ENCODE data around the gene FAM227A.

Gene FAM227A

DNA sequence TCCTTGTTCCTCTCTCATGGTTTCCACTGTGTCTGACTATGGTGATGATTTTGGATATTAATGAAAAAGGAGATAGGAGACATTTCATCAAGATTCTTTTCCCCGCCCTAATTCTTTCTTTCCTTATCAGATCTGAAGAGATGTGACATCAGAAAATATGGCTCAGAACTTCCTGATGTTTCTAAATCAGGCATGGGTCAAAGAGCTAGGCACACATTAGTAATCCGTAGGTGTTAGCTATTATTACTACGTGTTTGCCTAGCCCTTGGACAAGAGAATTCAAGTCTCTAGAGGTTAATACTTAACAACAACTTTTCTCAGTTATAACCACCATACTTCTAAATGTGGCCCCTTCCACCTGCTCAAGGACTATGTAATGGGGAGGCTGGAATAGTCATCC, 38.7 kb upstream of the FAM227A start:
- Histone ChIP-seq H3K4me3 (ENCODE audit: low read length) (no peak overlapping the region), H3K4me1 (ENCODE audit: control insufficient read depth, insufficient read depth, low read length) (peaks cover 23% of the 10 kb centered on the region), H3K9ac (ENCODE audit: low read length) (no peak overlapping the region), H3K36me3 (ENCODE audit: control insufficient read depth, insufficient read depth, low read length) (no peaks in the 10 kb centered on the region), H3K27ac (ENCODE audit: low read depth, low read length) (no peak overlapping the region), H3K27me3 (ENCODE audit: control insufficient read depth, insufficient read depth, low read length) (no peaks in the 10 kb centered on the region)

DNA sequence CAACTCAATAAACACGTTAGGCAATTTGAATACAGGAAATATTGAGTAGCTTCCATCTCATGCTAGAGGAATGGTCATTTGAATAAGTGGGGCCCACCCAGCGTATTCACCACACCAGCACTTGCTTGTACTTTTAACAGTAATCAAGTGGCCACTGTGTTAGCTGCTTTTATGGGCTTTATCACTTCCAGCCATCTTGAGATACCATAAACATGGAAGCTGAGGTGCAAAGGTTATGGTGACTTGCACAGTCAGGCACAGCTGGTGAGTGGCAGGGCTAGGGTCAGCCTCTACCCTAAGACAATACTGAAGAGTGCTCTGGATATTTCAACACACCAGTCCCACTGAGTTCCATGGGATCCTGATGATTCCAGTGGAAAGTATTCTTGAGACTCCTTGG, 37.9 kb upstream of the FAM227A start:
- H3K9ac ChIP-seq (ENCODE audit: low read length): no peak overlapping the region
- H3K27ac ChIP-seq (ENCODE audit: low read depth, low read length): no peak overlapping the region
- H3K27me3 ChIP-seq (ENCODE audit: control insufficient read depth, insufficient read depth, low read length): no peaks in the 10 kb centered on the region
- H3K4me3 ChIP-seq (ENCODE audit: low read length): no peak overlapping the region
- peaks cover 15% of the 10 kb centered on the region for H3K4me1 ChIP-seq (ENCODE audit: control insufficient read depth, insufficient read depth, low read length)
- H3K36me3 ChIP-seq (ENCODE audit: control insufficient read depth, insufficient read depth, low read length): no peaks in the 10 kb centered on the region

DNA sequence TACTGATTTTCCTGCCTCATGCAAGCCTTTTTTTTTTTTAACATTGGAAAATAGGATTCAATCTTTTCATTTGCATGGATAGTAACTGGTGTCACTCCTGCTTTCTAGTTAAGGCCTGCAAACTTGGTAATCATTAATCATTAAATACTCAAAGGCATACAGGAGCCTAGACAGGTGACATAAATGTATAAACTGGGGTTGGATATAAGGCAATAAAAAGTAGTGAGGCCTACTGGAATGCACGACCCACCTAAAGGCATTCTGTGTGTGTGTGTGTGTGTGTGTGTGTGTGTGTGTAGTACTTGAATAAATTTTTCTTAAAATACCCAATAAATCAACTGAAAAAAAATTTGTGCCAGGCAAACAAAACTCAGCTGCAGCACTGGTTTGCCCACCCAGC, 33.5 kb upstream of the FAM227A start:
- H3K27ac ChIP-seq (ENCODE audit: low read depth, low read length): no peak overlapping the region
- no peaks in the 10 kb centered on the region for H3K4me1 ChIP-seq (ENCODE audit: control insufficient read depth, insufficient read depth, low read length)
- H3K27me3 ChIP-seq (ENCODE audit: control insufficient read depth, insufficient read depth, low read length): no peaks in the 10 kb centered on the region
- peaks cover 28% of the 10 kb centered on the region for H3K36me3 ChIP-seq (ENCODE audit: control insufficient read depth, insufficient read depth, low read length)
- no peak overlapping the region for H3K4me3 ChIP-seq (ENCODE audit: low read length)
- no peak overlapping the region for H3K9ac ChIP-seq (ENCODE audit: low read length)

DNA sequence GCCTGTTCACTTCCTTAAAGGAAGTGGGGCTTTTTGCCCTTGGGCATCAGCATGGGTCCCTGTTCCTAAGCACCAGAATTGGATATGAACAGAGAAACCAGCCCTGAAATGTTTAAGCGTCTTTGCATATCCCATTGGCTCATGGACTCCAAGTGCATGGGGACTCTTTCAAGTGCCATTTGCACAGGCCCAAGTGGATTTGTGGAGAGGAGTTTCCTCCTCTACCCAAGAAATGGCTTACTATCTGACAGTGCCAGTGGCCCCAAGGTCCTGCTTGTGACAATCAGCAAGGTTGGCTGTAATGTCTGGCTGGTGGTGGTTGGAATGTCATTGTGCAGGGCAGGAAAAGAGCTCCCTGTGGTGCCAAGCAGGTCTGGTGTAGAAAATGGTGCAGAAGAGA, 29.6 kb upstream of the FAM227A start:
- Histone ChIP-seq H3K27ac (ENCODE audit: low read depth, low read length) (no peak overlapping the region), H3K27me3 (ENCODE audit: control insufficient read depth, insufficient read depth, low read length) (no peaks in the 10 kb centered on the region), H3K4me1 (ENCODE audit: control insufficient read depth, insufficient read depth, low read length) (peaks cover 10% of the 10 kb centered on the region), H3K36me3 (ENCODE audit: control insufficient read depth, insufficient read depth, low read length) (peaks cover 38% of the 10 kb centered on the region), H3K4me3 (ENCODE audit: low read length) (no peak overlapping the region), H3K9ac (ENCODE audit: low read length) (no peak overlapping the region)

DNA sequence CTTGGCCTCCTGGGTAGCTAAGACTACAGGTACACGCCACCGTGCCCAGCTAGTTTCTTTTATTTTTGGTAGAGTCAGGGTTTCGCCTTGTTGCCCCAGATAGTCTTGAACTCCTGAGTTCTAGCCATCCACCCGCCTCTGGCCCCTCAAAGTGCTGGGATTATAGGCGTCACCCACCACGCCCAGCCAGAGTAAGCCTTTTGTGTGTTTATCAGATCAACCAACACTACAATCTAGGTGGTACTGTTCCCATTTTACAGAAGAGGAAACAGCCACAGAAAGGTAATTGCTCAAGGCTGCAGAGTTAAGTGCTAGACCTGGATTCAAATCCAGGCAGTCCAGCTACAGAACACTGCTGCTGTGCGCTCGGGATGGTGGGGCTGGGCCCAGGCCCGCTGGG, 28.7 kb upstream of the FAM227A start:
- H3K27ac ChIP-seq (ENCODE audit: low read depth, low read length): no peak overlapping the region
- H3K9ac ChIP-seq (ENCODE audit: low read length): no peak overlapping the region
- H3K4me3 ChIP-seq (ENCODE audit: low read length): no peak overlapping the region
- no peaks in the 10 kb centered on the region for H3K27me3 ChIP-seq (ENCODE audit: control insufficient read depth, insufficient read depth, low read length)
- peaks cover 38% of the 10 kb centered on the region for H3K36me3 ChIP-seq (ENCODE audit: control insufficient read depth, insufficient read depth, low read length)
- H3K4me1 ChIP-seq (ENCODE audit: control insufficient read depth, insufficient read depth, low read length): peaks cover 10% of the 10 kb centered on the region

DNA sequence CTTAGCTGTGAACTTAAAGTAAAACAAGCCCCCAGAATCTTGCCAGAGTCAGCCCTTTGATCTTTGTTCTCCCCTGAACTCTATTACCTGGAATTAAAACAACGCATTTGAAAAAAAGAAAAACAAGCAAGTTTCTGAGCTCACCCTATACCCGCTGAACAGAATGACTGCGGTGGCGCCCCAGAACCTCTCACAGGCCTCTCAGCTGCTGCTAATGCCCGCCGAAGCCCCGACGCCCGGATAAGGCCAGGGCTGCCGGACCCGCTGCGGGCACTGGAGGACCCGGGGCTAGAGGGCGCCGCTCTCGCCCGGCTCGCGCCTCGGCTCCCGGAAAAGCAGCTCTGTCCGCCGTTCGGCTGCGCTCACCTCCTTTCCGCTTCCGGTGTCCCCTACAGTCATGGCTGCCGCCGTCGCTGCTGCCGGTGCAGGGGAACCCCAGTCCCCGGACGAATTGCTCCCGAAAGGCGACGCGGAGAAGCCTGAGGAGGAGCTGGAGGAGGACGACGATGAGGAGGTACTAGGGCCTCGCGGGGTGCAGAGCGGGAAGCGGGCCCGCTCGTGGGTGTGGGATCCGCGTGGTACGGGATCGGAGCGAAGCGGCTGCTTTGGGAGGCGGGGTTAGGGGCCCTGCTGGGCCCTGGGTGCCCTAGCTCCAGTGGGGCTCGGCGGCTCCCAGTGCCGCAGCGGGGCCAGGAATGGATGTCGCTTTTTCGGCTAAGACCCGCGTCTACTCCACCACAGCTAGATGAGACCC, 25.6 kb upstream of the FAM227A start, which contains the start of gene TOMM22:
TOMM22 (plus strand) TSS at position 376 of the 754 bp plus-strand sequence; CDS start at position 398, 22 bp downstream.
- Histone ChIP-seq H3K27ac (ENCODE audit: low read depth, low read length) (peak within 1 kb of the TSS; percentile 61), H3K27me3 (ENCODE audit: control insufficient read depth, insufficient read depth, low read length) (no peaks in the 10 kb centered on the region), H3K9ac (ENCODE audit: low read length) (peak within 1 kb of the TSS; percentile 80), H3K36me3 (ENCODE audit: control insufficient read depth, insufficient read depth, low read length) (peaks cover 23% of the 10 kb centered on the region), H3K4me1 (ENCODE audit: control insufficient read depth, insufficient read depth, low read length) (peaks cover 10% of the 10 kb centered on the region), H3K4me3 (ENCODE audit: low read length) (peak within 1 kb of the TSS; percentile 99)

DNA sequence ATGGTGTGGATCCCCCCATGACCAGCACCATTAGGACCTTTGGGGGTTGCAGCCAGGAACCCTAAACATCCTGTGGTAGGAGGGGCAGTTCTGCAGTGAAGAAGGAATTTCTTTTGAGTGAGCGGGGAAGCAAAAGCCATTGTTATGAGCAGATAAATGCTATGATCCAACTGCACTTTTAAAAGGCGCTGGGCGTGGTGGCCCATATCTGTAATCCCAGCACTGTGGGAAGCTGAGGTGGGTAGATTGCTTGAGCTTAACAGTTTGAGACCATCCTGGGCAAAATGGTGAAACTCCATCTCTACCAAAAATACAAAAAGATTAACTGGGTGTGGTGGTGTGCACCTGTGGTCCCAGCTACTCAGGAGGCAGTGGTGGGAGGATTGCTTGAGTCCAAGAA, 19.6 kb upstream of the FAM227A start:
- Histone ChIP-seq H3K4me1 (ENCODE audit: control insufficient read depth, insufficient read depth, low read length) (no peaks in the 10 kb centered on the region), H3K4me3 (ENCODE audit: low read length) (no peak overlapping the region), H3K27me3 (ENCODE audit: control insufficient read depth, insufficient read depth, low read length) (no peaks in the 10 kb centered on the region), H3K9ac (ENCODE audit: low read length) (no peak overlapping the region), H3K36me3 (ENCODE audit: control insufficient read depth, insufficient read depth, low read length) (peaks cover 8% of the 10 kb centered on the region), H3K27ac (ENCODE audit: low read depth, low read length) (no peak overlapping the region)

DNA sequence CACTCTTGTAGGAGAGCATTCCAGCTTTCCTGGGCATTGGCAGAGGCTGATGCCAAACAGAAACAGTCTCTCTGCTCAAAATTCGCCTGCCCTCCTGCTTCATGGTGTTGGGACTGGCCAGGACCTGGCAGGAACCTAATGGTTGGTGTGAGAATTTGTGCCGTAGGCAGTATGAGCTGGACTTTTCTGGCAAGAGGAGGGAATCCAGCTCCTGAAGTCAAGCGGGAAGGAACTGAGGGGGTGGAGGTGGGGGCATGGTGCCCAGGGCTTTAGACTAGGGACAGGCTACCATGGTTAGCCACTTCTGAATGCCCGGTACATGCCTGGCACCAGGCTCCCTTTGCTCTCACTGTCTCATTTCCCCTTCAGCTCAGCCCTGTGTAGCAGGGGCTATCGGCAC, 18.7 kb upstream of the FAM227A start:
- Histone ChIP-seq H3K27me3 (ENCODE audit: control insufficient read depth, insufficient read depth, low read length) (no peaks in the 10 kb centered on the region), H3K36me3 (ENCODE audit: control insufficient read depth, insufficient read depth, low read length) (peaks cover 8% of the 10 kb centered on the region), H3K27ac (ENCODE audit: low read depth, low read length) (no peak overlapping the region), H3K4me1 (ENCODE audit: control insufficient read depth, insufficient read depth, low read length) (no peaks in the 10 kb centered on the region), H3K9ac (ENCODE audit: low read length) (no peak overlapping the region), H3K4me3 (ENCODE audit: low read length) (no peak overlapping the region)

DNA sequence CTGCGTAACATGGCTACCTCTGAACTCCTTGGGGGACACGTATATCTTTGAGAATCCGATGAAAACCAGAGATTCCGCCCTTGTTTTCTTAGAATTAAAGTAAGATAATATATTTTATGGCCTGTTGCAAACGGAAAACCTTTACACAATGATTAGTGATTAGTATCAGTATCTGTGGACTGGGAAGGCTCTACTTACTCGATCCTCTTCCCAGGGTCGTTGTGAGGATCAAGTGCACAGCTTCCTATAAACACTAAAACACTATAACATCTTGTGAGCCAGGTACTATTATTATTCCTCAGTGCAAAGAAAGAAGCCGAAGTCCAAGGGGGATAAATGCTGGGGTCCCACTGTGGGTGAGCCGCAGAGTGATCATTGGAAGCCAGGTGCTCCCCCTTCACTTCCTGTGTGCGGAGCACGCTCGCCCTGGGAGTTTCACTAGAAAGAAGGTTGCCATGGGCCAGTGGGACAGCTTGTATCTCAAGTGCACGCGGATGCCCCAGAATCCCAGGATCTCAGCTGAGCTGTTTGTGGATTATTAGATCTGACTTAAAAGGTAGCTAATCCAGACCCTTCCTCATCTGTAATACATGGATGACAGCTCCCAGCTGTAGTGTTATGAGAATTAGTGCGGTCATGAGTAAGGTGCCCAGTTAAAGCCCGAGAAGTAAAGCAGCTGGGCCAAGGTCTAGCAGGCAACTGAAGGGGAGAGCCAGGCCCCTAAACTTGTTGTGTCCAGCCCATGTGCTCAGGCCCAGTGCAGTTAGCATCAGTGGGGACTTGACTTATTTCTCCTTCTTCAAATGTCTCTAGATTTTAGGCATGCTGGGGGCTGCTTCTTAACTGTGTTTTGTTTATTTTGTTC, 1.1 kb upstream of the FAM227A start:
- Histone ChIP-seq H3K9ac (ENCODE audit: low read length) (peak overlapping the region; percentile 69), H3K4me3 (ENCODE audit: low read length) (peak overlapping the region; percentile 92), H3K27ac (ENCODE audit: low read depth, low read length) (peak overlapping the region; percentile 96), H3K4me1 (ENCODE audit: control insufficient read depth, insufficient read depth, low read length) (peaks cover 9% of the 10 kb centered on the region), H3K27me3 (ENCODE audit: control insufficient read depth, insufficient read depth, low read length) (no peaks in the 10 kb centered on the region), H3K36me3 (ENCODE audit: control insufficient read depth, insufficient read depth, low read length) (no peaks in the 10 kb centered on the region)

DNA sequence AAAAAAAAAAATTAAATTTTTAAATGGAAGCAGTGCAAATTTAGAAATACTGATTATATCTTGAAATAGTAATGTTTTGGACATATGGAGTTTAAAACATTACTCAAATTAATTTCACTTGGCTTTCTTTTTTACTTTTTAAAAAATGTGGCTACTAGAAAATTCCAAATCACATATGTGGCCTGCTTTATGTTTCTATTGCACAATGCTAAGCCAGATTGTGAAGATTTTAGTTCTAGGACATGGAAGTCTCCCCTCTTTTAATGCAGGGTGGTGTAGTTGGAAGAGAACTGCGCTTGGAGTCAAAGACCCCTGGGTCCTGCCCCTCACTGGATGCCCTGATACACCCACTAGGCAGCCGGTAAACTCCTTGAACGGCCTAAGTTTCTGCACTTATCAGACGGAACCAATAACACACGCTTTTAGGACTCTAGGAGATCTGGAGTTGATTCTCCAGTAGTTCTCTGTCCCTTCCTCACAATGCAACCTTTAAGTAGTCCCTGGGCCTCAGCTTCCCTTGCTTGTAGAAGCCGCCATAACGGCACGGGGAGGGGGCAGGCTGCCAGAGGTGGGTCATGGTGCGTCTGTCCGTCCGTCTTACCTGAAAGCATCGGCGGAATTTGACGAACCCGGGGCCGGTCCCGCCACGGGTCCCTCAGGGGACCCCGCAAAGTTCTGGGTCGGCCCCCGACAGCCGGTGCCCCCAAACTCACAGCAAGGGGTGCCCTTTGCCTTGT, 505 bp downstream of the FAM227A start:
- Histone ChIP-seq H3K36me3 (ENCODE audit: control insufficient read depth, insufficient read depth, low read length) (no peaks in the 10 kb centered on the region), H3K27me3 (ENCODE audit: control insufficient read depth, insufficient read depth, low read length) (no peaks in the 10 kb centered on the region), H3K4me3 (ENCODE audit: low read length) (peak overlapping the region; percentile 92), H3K4me1 (ENCODE audit: control insufficient read depth, insufficient read depth, low read length) (peaks cover 9% of the 10 kb centered on the region), H3K9ac (ENCODE audit: low read length) (peak overlapping the region; percentile 49), H3K27ac (ENCODE audit: low read depth, low read length) (peak overlapping the region; percentile 96)

DNA sequence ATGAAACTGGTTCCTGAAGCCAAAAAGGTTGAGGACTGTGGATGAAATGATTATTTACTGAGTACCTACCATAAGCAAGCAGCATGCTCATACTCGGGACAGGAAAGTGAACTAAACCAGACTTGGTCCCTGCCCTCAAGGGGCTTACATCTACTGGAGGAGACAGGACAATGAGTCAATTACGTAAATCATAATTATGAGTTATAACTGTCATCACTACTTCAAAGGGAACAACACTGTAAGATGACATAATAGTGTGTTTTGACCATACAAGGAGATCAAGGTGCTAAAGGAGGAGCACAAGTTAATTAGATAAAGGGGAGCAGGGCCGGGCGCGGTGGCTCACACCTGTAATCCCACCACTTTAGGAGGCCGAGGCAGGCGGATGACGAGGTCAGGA, 2.5 kb downstream of the FAM227A start:
- Histone ChIP-seq H3K36me3 (ENCODE audit: control insufficient read depth, insufficient read depth, low read length) (no peaks in the 10 kb centered on the region), H3K27me3 (ENCODE audit: control insufficient read depth, insufficient read depth, low read length) (no peaks in the 10 kb centered on the region), H3K4me1 (ENCODE audit: control insufficient read depth, insufficient read depth, low read length) (peaks cover 9% of the 10 kb centered on the region), H3K9ac (ENCODE audit: low read length) (no peak overlapping the region), H3K4me3 (ENCODE audit: low read length) (no peak overlapping the region), H3K27ac (ENCODE audit: low read depth, low read length) (no peak overlapping the region)

DNA sequence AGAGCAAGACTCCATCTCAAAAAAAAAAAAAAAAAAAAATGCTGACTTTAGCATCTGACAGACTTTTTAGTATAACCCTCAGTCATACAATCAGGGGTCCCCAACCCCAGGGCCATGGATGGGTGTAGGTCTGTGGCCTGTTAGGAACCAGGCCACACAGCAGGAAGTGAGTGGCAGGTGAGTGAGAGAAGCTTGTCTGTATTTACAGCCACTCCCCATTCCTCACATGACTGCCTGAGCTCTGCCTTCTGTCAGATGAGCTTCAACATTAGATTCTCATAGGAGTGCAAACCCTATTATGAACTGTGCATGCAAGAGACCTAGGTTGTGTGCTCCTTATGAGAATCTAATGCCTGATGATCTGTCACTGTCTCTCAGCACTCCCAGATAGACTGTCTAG, 3.3 kb downstream of the FAM227A start:
- Histone ChIP-seq H3K4me1 (ENCODE audit: control insufficient read depth, insufficient read depth, low read length) (peaks cover 9% of the 10 kb centered on the region), H3K27me3 (ENCODE audit: control insufficient read depth, insufficient read depth, low read length) (no peaks in the 10 kb centered on the region), H3K4me3 (ENCODE audit: low read length) (no peak overlapping the region), H3K36me3 (ENCODE audit: control insufficient read depth, insufficient read depth, low read length) (no peaks in the 10 kb centered on the region), H3K9ac (ENCODE audit: low read length) (no peak overlapping the region), H3K27ac (ENCODE audit: low read depth, low read length) (no peak overlapping the region)

All from rectal smooth muscle tissue (tissue), 1 donor.